Ovary (tissue), 9 donors: ENCODE measurements around the gene PPM1A. TPM values are rescaled to one million over a fixed set of nuclear protein-coding genes. Genes with fewer than 3 reads are reported as not detected.

ENCODE experiments used
- DNase-seq, 5 donors: peaks; one replicate each; pipeline ENCODE4 v3.0.0-alpha.2; 2019 to 2020
- H3K27ac ChIP-seq, 2 donors: fragments of 200-600 bp; one replicate each; pipeline versions ENCODE4 v1.5.1 to v1.8.0; 2019 to 2022
- H3K27me3 ChIP-seq: fragments of 200-600 bp; one replicate; pipeline ENCODE4 v1.8.0; 2022
- H3K36me3 ChIP-seq: fragments of 200-600 bp; sonication (generic); one replicate; pipeline ENCODE4 v1.5.1; 2019
- H3K4me1 ChIP-seq: one replicate; pipeline ENCODE4 v1.8.1; 2013; ENCODE audit warnings: mild to moderate bottlenecking, moderate library complexity; ENCODE audit not compliant: insufficient read depth
- H3K4me3 ChIP-seq: fragments of 200-600 bp; sonication (generic); one replicate; pipeline ENCODE4 v1.5.1; 2017
- H3K9me3 ChIP-seq, 2 donors: fragments of 200-600 bp in 1 of 2; sonication (generic) in 1 of 2; one replicate each; pipeline versions ENCODE4 v1.5.1 to v1.8.1; 2013 to 2019; ENCODE audit warnings: mild to moderate bottlenecking in 1 of 2, moderate library complexity in 1 of 2
- CTCF ChIP-seq, 3 donors: fragments of 450-650 bp in 2 of 3; fragments of 200-600 bp in 1 of 3; IDR thresholded peaks; one replicate each; pipeline versions ENCODE4 v1.5.1 to v1.8.0; 2016 to 2022; ENCODE audit warnings: antibody characterized with exemption in 3 of 3, mild to moderate bottlenecking in 1 of 3
- EP300 ChIP-seq: sonication (generic); formaldehyde crosslinking; IDR thresholded peaks from one replicate; pipeline ENCODE4 v1.6.1; 2017; ENCODE audit warnings: antibody characterized with exemption
- POLR2A ChIP-seq: fragments of 450-650 bp; IDR thresholded peaks from one replicate; pipeline ENCODE4 v1.6.1; 2017; ENCODE audit warnings: antibody characterized with exemption, mild to moderate bottlenecking, moderate library complexity
- WGBS, 3 donors: extraction: QIAGEN DNeasy Blood & Tissue Kit in 1 of 3; methylation state at CpG; one replicate each; pipeline versions ENCODE4 v1.1.5 to v1.1.7; 2013 to 2017; 5-methylcytosine and 5-hydroxymethylcytosine counted together
- intact Hi-C, 4 donors: fragments of 100-400 bp; cut with DNase I; formaldehyde crosslinking; loops; one replicate each; pipeline versions ENCODE4 v1.11.0 to v1.15.1; 2022 to 2023
- polyA plus RNA-seq, 2 donors: library from polyadenylated mRNA; stranded (reverse); fragments of 200-250 nt in 1 of 2; fragments of 350-450 nt in 1 of 2; fragmentation: Illumina TruSeq in 1 of 2; extraction: RNeasy Lipid Tissue Mini Kit (QIAGEN cat#74804) in 1 of 2; gene quantifications; one replicate each; pipeline ENCODE4 v1.2.3, GENCODE V29; 2013 to 2014
- total RNA-seq, 7 donors: library from RNA; depleted of rRNA in 2 of 7; stranded (reverse); fragments of >200 nt in 2 of 7; fragmentation: NEBNext Ultra II Directional in 3 of 7; extraction: Animal tissue kit (Norgen Biotek cat#: 25700) in 3 of 7; gene quantifications; one replicate each; pipeline versions ENCODE4 v1.1.0 to v1.2.4, GENCODE V29; 2016 to 2023
- donor health status: DM: no; HTN: no; CAD: no; lungs with moderate emphysema.
- donor health status: DM: no; HTN: no; CAD: no.
- donor health status: Bipolar disorder and iron deficiency.
- donor health status: DM: yes; HTN: yes; CAD: no.
- donor health status: DM: no; HTN: no; CAD: no.
- donor health status: DM: yes; HTN: yes; CAD: no.

The PPM1A gene
- total and polyA plus RNA-seq, 9 donors, result 15.0 to 44.7 (median 38.5) TPM

DNA sequence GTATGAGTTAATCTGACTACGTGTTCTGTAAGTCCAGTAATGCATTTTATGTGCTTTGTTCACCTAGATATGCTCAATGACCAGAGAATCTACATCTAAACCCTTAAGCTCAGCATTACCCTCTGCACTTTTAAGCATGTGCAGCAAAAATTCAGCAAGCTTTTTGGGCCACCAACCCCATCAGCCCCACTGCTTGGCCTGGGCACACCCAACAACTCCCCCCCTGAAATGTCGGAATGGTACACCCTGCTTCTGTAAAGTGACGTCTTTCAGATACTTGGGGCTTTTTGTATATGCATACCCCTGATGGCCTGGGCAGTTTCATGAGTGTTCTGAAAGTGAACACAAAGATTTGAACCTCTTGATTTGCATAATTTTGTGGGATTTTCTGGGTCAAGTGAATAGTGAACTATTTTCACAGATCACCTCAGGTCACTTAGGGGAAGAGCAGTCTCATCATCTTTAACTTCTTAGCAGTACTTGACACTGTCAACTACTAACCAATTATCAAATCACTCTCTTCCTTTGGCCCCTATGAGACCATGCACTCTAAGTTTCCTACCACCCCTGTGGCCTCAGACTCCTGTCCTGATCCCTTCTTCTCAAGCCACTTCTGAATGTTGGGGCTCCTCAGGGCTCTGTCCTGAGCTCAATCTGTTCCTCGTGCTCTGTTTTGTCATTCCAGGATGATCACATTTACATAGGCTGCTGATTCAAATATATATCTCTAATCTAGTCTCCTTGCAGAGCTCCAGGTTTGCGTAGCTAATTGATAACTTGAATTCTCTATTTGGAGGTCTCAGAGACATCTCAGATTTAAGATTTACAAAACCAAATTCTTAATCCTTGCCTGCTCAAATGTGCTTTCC lies 36.3 kb upstream of the PPM1A start:
- no peak for DNase-seq
- intact Hi-C loops, result no loop called here
- Histone ChIP-seq H3K36me3 (no peaks in the 10 kb centered on the region), H3K4me3 (no peak overlapping the region), H3K27me3 (no peaks in the 10 kb centered on the region), H3K4me1 (no peaks in the 10 kb centered on the region), H3K9me3 (no peaks in the 10 kb centered on the region), H3K27ac (no peak overlapping the region)
- no peak for TF ChIP-seq POLR2A
- TF ChIP-seq CTCF (IDR thresholded peaks at IDR 0.05), result no peak
- no peak for TF ChIP-seq EP300
- 80 to 85% (median 85%) methylated on average over 5 of the region's 5 CpGs for WGBS, 3 donors

DNA sequence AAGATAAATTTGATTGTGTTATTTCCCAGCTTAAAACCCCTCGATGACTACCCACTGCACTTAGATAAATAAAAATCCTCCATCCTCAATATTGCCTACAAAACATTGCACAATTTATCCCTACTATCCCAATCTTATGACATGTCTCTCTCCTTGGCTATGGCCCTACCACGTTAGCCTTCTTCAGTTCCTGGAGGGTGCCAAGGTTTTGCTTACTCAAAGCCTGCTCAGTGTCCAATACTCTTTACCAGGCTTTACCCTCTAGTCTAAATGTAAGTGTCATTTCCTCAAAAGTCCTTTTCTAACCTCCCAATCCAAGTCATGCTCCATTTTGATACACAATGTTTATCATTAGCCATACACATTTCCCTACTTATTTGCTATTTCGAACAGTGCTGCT lies 35.0 kb upstream of the PPM1A start:
- WGBS, 3 donors, result 79 to 84% (median 83%) methylated on average over 3 of the region's 3 CpGs
- DNase-seq, result no peak
- no peaks in the 10 kb centered on the region for H3K36me3 ChIP-seq
- H3K27me3 ChIP-seq, result no peaks in the 10 kb centered on the region
- H3K4me3 ChIP-seq, result no peak overlapping the region
- H3K4me1 ChIP-seq, result no peaks in the 10 kb centered on the region
- H3K9me3 ChIP-seq, result no peaks in the 10 kb centered on the region
- TF ChIP-seq POLR2A (no peak), EP300 (no peak)
- intact Hi-C loops, result no loop called here
- no peak overlapping the region for H3K27ac ChIP-seq

DNA sequence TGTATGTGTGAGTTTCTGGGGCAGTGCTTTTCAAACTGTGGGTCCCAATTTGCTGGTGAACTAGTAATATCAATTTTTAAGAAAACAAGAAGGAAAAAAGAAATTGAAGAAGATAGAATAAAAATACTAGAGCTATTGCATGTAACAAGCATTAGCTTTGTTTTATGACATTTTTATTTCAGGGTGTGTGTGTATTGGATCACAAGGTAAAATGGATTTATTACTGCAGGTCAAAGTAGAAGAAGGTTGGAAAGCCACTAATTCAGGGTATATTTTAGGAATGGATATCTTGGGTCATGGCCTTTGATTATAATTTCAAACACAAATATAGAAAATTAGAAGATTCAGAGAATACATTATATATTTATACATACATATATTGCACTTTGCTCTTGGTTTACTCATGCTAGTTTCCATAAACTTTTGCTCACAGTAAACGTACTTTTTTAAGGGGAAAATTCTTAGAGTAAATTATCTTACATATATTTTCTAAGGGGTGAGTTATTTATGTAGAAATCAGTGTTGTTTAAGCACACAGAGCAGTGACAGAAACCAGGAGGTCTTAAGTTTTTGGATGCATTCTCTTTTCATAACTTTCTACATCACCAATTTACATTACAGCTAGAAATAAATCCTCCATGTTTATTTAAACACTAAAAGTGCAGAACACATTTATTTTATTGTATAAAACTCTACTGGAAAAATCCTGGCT lies 34.5 kb upstream of the PPM1A start:
- TF ChIP-seq CTCF (IDR thresholded peaks at IDR 0.05) (no peak), EP300 (no peak), POLR2A (no peak)
- no peaks in the 10 kb centered on the region for H3K9me3 ChIP-seq
- no peak overlapping the region for H3K4me3 ChIP-seq
- no peak for DNase-seq
- no peaks in the 10 kb centered on the region for H3K36me3 ChIP-seq
- 16 to 31% (median 19%) methylated on average over 1 of the region's 1 CpG for WGBS, 3 donors
- intact Hi-C loops, result no loop called here
- no peaks in the 10 kb centered on the region for H3K4me1 ChIP-seq
- H3K27me3 ChIP-seq, result no peaks in the 10 kb centered on the region
- H3K27ac ChIP-seq, result no peak overlapping the region

DNA sequence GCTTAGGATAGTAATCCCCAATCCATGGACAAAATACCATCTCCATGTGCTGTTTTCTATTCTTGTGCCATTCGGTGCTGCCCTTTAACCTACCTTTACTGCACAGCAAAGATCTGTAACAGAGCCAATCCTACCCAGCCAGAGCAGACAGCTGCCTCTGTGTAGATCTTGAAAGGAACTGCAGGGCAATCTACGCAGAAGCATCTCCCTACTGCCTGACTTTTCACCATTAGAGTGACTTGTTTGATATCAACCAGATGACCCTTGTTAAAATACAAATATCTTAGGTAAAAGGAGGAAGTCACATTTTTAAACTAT lies 33.9 kb upstream of the PPM1A start:
- 58 to 65% (median 63%) methylated on average over 2 of the region's 2 CpGs for WGBS, 3 donors
- Histone ChIP-seq H3K4me1 (no peaks in the 10 kb centered on the region), H3K27ac (no peak overlapping the region), H3K36me3 (no peaks in the 10 kb centered on the region), H3K9me3 (no peaks in the 10 kb centered on the region), H3K27me3 (no peaks in the 10 kb centered on the region), H3K4me3 (no peak overlapping the region)
- intact Hi-C loops, result no loop called here
- DNase-seq, result no peak
- TF ChIP-seq EP300, result no peak
- TF ChIP-seq CTCF (IDR thresholded peaks at IDR 0.05), result no peak
- TF ChIP-seq POLR2A, result no peak
